ENCODE results near the gene ALDOB.

ALDOB gene

GRCh38 chr9:101435601-101436079 lies at the start of gene ALDOB:
Gene ALDOB (minus strand): TSS chr9:101435774. CDS start chr9:101430887, 4,887 bp downstream.
- no peak for DNase-seq

- no peak for DNase-seq
These were observed 48.5 kb upstream of the ALDOB start for GRCh38 chr9:101484046-101484445.

GRCh38 chr9:101481261-101481660 lies 45.7 kb upstream of the ALDOB start:
- no peak for DNase-seq

GRCh38 chr9:101480386-101480785 lies 44.8 kb upstream of the ALDOB start:
- no peak for DNase-seq

- no peak for DNase-seq
These were observed 43.9 kb upstream of the ALDOB start for GRCh38 chr9:101479338-101480030.

GRCh38 chr9:101478906-101479305 lies 43.3 kb upstream of the ALDOB start:
- no peak for DNase-seq

- no peak for DNase-seq
These were observed 42.9 kb upstream of the ALDOB start for GRCh38 chr9:101478444-101478843.

GRCh38 chr9:101477736-101478135 lies 42.2 kb upstream of the ALDOB start:
- no peak for DNase-seq

- no peak for DNase-seq
These were observed 41.6 kb upstream of the ALDOB start for GRCh38 chr9:101477214-101477613.

GRCh38 chr9:101476576-101477208 lies 41.1 kb upstream of the ALDOB start:
- DNase-seq, result no peak

- DNase-seq, result no peak
These were observed 37.3 kb upstream of the ALDOB start for GRCh38 chr9:101472891-101473290.

GRCh38 chr9:101470929-101471328 lies 35.4 kb upstream of the ALDOB start:
- no peak for DNase-seq

GRCh38 chr9:101470021-101470420 lies 34.4 kb upstream of the ALDOB start:
- no peak for DNase-seq

- no peak for DNase-seq
These were observed 33.5 kb upstream of the ALDOB start for GRCh38 chr9:101469026-101469425.

GRCh38 chr9:101468116-101468515 lies 32.5 kb upstream of the ALDOB start:
- no peak for DNase-seq

GRCh38 chr9:101467690-101468089 lies 32.1 kb upstream of the ALDOB start:
- DNase-seq, result no peak

- no peak for DNase-seq
These were observed 31.3 kb upstream of the ALDOB start for GRCh38 chr9:101466863-101467262.

- DNase-seq, result no peak
These were observed 29.8 kb upstream of the ALDOB start for GRCh38 chr9:101465326-101465915.

GRCh38 chr9:101463397-101463796 lies 27.8 kb upstream of the ALDOB start:
- DNase-seq, result no peak

GRCh38 chr9:101462558-101462957 lies 27.0 kb upstream of the ALDOB start:
- no peak for DNase-seq

GRCh38 chr9:101460965-101461364 lies 25.4 kb upstream of the ALDOB start:
- DNase-seq, result no peak

- no peak for DNase-seq
These were observed 23.5 kb upstream of the ALDOB start for GRCh38 chr9:101458963-101459631.

GRCh38 chr9:101457003-101457402 lies 21.4 kb upstream of the ALDOB start:
- DNase-seq, result no peak
